ENCODE data around the gene PRSS3. TPM values are rescaled to one million over a fixed set of nuclear protein-coding genes. Genes with fewer than 3 reads are reported as not detected.
A peak's percentile ranks its signal among the peaks of the same experiment; 100 is the strongest.
"Not testable (repeated sequence)": the region's sequence is repeated elsewhere in the genome, so short reads cannot be mapped to it uniquely, and the experiment has no call there.

Gene PRSS3
- total RNA-seq, 1 donor from 2014 or later, result 61.2 TPM

GRCh38 chr9:33786681-33787080 is 8.7 kb upstream of the PRSS3 start:
- DNase-seq (ENCODE audit: low spot score), result no peak

- DNase-seq (ENCODE audit: low spot score), result no peak
Observed at GRCh38 chr9:33787839-33788238, 7.5 kb upstream of the PRSS3 start.

- not testable (repeated sequence) for DNase-seq (ENCODE audit: low spot score)
Observed at GRCh38 chr9:33789429-33789828, 5.9 kb upstream of the PRSS3 start.

GRCh38 chr9:33791117-33791516 is 4.2 kb upstream of the PRSS3 start:
- no peak for DNase-seq (ENCODE audit: low spot score)

- DNase-seq (ENCODE audit: low spot score), result not testable (repeated sequence)
Observed at GRCh38 chr9:33793496-33793895, 1.9 kb upstream of the PRSS3 start.

GRCh38 chr9:33794560-33794959 is 801 bp upstream of the PRSS3 start:
- DNase-seq (ENCODE audit: low spot score), result no peak

- DNase-seq (ENCODE audit: low spot score), result no peak
Observed at GRCh38 chr9:33795819-33796218, 458 bp downstream of the PRSS3 start.

GRCh38 chr9:33796679-33797078 is 1.3 kb downstream of the PRSS3 start:
- DNase-seq (ENCODE audit: low spot score), result not testable (repeated sequence)

- no peak for DNase-seq (ENCODE audit: low spot score)
Observed at GRCh38 chr9:33797837-33798236, 2.5 kb downstream of the PRSS3 start.

GRCh38 chr9:33798545-33798944 is 3.2 kb downstream of the PRSS3 start:
- DNase-seq (ENCODE audit: low spot score), result no peak

GRCh38 chr9:33799928-33800704 is 4.8 kb downstream of the PRSS3 start:
- no peak for DNase-seq (ENCODE audit: low spot score)

- no peak for DNase-seq (ENCODE audit: low spot score)
Observed at GRCh38 chr9:33800886-33801285, 5.5 kb downstream of the PRSS3 start.

GRCh38 chr9:33801943-33802500 is 6.7 kb downstream of the PRSS3 start:
- DNase-seq (ENCODE audit: low spot score), result not testable (repeated sequence)

GRCh38 chr9:33804196-33804595 is 8.8 kb downstream of the PRSS3 start:
- DNase-seq (ENCODE audit: low spot score), result not testable (repeated sequence)

GRCh38 chr9:33807156-33807555 is 11.8 kb downstream of the PRSS3 start:
- DNase-seq (ENCODE audit: low spot score), result peak; percentile 57

- not testable (repeated sequence) for DNase-seq (ENCODE audit: low spot score)
Observed at GRCh38 chr9:33808979-33809322, 13.6 kb downstream of the PRSS3 start.

GRCh38 chr9:33809506-33809905 is 14.1 kb downstream of the PRSS3 start:
- no peak for DNase-seq (ENCODE audit: low spot score)

GRCh38 chr9:33813712-33814641 is 18.6 kb downstream of the PRSS3 start:
- DNase-seq (ENCODE audit: low spot score), result no peak

GRCh38 chr9:33815781-33816180 is 20.4 kb downstream of the PRSS3 start:
- DNase-seq (ENCODE audit: low spot score), result no peak

GRCh38 chr9:33816327-33817252 is 21.2 kb downstream of the PRSS3 start, which contains the start of gene UBE2R2:
Gene UBE2R2 (plus strand): TSS chr9:33817160. CDS start chr9:33817758, 598 bp downstream.
- DNase-seq (ENCODE audit: low spot score), result peak; percentile 94
